HG03039 (cell line): ENCODE measurements around the gene POLA1.
A peak's percentile ranks its signal among the peaks of the same experiment; 100 is the strongest.
"Not testable (repeated sequence)": the region's sequence is repeated elsewhere in the genome, so short reads cannot be mapped to it uniquely, and the experiment has no call there.

Source experiments
- ATAC-seq: cut with Tn5 transposase; IDR thresholded peaks from one replicate; pipeline ENCODE4 v1.9.1; 2021; ENCODE audit warnings: mild to moderate bottlenecking, moderate library complexity; ENCODE audit not compliant: unreplicated experiment

The POLA1 gene, protein sequence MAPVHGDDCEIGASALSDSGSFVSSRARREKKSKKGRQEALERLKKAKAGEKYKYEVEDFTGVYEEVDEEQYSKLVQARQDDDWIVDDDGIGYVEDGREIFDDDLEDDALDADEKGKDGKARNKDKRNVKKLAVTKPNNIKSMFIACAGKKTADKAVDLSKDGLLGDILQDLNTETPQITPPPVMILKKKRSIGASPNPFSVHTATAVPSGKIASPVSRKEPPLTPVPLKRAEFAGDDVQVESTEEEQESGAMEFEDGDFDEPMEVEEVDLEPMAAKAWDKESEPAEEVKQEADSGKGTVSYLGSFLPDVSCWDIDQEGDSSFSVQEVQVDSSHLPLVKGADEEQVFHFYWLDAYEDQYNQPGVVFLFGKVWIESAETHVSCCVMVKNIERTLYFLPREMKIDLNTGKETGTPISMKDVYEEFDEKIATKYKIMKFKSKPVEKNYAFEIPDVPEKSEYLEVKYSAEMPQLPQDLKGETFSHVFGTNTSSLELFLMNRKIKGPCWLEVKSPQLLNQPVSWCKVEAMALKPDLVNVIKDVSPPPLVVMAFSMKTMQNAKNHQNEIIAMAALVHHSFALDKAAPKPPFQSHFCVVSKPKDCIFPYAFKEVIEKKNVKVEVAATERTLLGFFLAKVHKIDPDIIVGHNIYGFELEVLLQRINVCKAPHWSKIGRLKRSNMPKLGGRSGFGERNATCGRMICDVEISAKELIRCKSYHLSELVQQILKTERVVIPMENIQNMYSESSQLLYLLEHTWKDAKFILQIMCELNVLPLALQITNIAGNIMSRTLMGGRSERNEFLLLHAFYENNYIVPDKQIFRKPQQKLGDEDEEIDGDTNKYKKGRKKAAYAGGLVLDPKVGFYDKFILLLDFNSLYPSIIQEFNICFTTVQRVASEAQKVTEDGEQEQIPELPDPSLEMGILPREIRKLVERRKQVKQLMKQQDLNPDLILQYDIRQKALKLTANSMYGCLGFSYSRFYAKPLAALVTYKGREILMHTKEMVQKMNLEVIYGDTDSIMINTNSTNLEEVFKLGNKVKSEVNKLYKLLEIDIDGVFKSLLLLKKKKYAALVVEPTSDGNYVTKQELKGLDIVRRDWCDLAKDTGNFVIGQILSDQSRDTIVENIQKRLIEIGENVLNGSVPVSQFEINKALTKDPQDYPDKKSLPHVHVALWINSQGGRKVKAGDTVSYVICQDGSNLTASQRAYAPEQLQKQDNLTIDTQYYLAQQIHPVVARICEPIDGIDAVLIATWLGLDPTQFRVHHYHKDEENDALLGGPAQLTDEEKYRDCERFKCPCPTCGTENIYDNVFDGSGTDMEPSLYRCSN (N-terminal part only)

DNA sequence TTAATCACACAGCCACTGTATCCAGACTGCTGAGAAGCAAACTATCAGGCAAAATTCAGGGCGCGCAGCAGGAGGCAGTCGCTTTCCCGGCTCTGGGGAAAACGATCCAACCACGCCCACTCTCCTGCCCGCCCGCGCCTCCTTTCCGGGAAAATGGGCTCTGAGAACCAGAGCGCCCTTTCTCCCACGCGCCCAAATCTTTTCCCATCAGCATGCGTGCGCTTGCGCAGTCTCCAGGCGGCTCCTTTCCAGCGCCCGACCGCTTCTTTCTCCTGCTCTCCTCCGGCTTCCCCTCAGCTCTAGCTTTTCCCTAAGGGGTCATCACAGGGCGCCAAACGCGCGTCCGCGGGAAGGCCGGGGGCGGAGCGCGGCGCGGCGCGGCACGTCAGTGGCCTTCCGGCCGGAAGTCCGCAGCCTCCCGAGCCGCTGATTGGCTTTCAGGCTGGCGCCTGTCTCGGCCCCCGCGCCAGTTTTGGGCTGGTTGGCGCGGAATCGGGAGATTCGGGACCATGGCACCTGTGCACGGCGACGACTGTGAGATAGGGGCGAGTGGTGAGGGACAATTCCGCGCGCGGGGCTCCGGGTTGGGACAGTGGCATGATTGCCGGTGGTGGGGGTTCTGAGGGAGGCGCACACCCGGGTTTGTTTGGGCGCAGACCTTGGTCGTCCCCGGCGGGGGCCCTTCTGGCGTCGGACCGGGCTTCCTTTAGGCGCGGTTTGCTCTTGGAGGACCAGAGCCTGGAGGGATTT is at the start of gene POLA1:
Gene POLA1, plus strand, starts transcription at position 466 of the 750 bp plus-strand sequence. Its CDS starts 44 bp downstream, at position 510.
- peak; percentile 96 for ATAC-seq

DNA sequence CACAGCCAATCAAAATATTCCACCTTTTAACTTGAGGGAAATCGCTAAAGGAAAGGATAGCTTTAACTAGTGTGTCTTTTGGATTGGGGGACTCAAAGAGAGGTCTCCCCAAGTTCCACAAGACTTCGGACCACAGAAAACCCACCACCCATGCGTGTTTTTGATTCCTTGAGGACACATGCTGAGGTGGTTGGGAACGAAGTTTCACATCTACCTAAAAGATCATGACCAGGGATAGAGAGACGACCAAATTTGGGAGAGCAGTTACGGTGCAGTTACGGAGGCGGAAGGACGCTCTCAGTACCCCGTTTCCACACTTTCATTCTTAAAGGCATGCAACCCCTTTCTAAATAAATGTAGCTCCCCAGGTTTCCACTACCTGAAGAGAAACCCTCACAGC is 47.7 kb upstream of the POLA1 start:
- ATAC-seq, result no peak

DNA sequence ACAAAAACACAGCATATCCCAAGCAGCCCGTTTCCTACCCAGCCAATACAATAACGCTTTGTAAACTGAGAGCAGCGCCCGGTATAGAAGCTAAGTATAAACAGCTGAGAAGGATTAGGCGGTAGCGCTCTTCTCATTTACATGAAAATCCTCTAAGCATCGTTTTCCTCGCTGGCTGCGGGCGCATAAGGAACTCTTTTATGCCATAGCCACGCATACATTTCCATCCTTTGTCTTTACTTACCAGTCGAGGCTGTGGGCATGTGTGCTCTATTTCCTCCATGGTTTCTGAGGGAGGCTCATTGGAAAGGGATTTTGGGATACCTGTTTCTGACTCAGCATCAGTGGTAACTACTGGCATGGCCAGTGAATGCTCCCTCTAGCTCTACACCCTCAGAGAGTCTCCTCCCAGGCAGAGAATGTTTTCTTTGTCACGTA is 47.0 kb upstream of the POLA1 start:
- no peak for ATAC-seq

DNA sequence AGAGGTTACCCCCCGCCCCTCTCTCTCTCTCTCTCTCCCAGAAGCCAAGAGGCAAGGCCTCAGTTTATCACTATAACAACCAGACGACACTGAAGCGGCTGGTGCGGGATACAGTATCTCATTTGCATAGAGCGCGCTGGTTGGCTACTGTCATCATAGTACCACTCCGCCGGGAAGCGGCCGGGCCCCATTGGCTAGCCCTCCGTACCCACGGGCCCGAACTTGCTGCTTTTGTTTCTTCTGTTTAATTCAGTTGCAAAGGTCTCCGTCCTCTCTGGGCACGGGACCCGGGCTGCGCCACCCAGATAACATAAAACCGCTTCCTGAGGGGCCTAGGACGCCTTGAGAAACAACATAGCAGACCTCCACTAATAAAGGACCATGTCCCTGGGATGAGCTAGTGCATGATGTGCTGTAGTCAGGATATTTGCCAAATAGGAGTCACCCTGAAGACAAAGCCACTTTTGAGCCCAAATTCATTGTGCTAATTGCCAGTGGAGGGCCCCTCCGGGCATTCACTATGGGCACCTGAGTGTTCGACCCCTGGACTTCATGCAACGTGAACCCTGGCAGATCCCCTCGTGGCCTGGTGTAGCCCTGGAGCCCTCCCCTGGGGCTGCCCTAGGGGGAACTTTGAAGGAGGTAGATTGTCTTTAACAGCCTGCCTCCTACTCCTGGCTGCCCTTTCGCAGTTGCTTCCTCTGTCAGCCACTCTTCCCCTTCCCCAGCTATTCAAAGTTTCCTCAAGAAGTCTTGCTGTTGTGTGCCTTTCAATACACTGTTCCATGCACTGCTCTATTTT is 46.3 kb upstream of the POLA1 start, which contains the start of gene PCYT1B:
Gene PCYT1B, minus strand, starts transcription at position 91 of the 802 bp plus-strand sequence. CDS start 242 bp downstream, outside the sequence.
- ATAC-seq, result peak; percentile 87

DNA sequence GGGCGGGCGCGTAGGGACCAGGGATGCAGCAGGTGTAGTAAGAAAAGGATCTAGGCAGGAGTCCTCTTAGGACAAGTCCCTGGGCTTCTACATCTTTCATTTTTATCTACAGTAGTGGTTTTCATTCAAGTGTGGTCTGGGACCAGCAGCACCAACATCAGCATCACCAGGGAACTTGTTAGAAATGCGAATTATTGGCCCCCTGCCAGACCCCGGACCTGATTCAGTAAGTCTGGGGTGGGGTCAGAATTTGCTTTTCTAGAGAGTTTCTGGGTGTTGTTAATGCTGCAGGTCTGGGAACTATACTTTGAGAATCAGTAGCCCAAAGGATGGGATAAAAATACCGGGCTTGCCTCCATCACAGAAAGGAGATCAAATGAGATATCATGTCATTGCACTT is 45.2 kb upstream of the POLA1 start:
- ATAC-seq, result no peak

DNA sequence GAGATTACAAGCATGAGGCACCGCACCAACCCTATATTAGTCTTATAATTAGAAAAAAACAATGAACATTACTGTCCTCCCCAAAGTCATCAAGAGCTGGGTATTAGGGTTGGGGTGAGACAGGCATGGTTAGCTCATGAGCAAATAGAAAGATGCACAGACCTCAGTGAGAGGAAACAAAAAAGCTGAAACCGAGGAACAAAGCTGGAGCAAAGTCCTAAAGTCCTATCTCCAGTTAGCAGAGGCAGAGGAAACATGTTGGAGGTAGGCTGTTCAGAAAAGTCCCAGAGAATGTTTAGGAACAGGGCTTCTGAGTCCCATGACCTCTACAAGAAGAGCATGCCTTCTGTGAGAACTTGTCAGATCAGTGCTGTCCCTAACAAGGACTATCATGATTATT is 41.9 kb upstream of the POLA1 start:
- ATAC-seq, result no peak

DNA sequence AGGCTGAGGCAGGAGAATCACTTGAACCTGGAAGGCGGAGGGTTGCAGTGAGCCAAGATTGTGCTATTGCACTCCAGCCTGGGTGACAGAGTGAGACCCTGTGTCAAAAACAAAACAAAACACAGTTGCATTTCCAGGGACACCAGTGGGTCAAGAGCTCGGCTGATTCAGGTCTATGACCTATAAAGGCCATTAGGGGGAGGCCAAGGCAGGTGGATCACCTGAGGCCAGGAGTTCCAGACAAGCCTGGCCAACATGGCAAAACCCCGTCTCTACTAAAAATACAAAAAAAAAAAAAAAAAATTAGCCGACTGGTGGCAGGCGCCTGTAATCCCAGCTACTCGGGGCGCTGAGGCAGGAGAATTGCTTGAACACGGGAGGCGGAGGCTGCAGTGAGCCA is 38.0 kb upstream of the POLA1 start:
- ATAC-seq, result not testable (repeated sequence)

DNA sequence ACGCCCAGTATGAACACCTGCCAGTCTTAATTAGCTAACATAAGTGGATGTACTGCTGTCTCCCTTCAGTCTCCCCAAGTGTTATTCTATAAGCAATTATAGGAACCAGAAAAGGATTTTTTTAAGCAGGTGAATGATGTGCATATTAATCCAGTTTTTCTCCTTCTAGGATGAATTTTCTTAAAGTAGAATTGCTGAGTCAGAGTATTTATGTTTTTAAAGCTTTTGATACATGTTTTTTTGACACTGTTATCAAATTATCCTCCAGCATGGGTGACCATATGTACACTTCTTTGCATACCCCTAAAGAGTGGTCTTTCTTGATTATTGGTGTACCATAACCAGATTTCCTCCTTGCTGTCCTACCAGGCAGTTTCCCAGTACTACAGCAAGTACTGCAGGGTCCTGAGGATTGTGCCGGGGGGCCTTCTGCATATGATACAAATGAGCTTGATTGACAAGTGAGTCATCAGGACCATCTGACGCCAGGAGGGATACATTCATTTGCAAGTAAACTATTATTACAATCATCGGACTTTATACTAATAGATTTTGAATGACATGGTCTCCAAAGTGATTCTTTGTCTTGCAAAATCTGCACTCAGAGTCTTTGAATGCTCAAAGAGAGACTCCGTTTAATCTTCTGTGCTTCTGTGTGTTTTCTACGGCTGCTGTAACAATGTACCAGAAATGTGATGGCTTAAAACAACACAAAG is 35.9 kb upstream of the POLA1 start:
- ATAC-seq, result no peak

DNA sequence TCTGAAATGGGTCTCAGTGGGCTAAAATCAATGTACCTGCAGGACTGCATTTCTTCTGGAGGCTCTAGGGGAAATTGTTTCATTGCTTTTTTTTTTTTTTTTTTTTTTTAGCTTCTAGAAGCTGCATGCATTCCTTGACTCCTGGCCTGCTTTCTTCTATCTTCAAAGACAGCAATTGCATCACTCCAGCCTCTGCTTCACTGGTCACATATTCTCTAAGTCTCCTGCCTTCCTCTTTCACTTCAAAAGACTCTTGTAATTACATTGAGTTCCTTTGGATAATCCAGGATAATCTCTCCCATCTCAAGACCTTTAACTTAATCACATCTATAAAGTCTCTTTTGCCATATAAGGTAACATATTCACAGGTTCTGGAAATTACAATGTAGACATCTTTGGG is 35.3 kb upstream of the POLA1 start:
- no peak for ATAC-seq

DNA sequence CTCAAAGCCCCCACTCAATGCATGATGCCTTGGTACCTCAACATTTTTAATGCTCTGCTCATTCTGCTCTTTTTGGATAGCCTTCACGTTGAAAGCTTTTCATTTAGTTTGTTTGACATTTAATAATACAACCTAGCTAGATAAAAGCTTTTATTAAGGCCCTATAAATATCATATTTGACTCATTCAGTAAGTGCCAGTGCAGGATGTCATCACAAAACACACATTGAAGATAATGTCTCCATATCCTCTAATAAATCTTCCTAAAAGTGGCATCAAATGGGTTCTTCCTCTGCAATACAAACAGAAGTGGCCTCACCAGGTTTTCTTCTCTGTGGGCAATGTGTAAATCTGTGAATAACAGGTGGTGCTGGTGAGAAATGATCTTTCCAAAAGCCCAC is 34.6 kb upstream of the POLA1 start:
- ATAC-seq, result no peak

DNA sequence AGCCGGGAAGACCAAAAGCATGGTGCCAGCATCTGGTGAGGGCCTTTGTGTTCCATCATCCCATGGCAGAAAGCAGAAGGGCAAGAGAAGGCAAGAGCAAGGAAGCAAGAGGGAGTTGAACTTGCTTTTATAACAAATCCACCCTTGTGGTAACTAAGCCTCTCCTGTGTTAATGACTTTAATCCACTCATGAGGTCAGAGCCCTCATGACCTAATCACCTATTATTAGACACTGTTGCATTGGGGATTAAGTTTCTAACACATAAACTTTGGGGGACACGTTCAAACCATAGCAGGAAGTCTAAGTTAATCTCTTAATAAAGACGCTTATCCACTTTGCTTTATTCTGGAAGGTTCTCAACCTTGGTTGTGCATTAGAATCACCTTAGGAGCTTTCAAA is 34.1 kb upstream of the POLA1 start:
- no peak for ATAC-seq

DNA sequence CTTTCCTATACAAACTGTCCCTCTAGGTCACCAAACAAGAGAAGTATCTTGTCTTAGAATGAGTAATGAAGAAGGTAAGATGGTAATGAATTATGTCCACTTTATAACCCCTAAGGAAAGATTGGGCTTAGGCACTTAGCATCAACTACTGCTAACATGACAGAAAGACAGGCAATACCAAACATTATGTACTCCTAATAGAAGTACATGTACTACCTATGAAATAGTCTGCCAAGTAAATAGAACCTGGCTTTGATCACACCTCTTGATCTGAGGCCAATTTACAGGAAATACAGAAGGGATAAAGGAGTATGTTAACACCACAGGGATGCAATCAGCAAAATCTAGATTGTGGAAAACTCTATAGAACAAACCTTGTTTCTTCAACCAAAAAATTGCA is 32.4 kb upstream of the POLA1 start:
- no peak for ATAC-seq

DNA sequence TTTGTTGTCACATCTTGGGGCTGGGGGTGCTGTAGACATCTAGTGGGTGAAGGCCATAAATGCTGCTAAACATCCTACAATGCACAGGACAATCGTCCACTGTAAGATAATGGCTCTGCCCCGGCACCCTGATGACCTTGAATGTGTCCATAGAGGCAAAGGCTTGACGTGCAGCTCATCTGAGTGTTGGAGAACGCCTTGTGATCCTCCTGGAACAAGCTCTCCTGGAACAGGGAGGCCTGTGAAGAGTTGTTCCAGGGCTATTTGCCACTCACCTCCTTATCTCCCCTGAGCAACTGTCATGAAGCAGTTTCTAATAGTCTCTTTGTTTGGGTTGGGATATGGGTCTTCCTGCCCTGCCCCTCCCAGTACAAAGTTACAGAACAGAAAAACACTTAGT is 31.4 kb upstream of the POLA1 start:
- ATAC-seq, result no peak

DNA sequence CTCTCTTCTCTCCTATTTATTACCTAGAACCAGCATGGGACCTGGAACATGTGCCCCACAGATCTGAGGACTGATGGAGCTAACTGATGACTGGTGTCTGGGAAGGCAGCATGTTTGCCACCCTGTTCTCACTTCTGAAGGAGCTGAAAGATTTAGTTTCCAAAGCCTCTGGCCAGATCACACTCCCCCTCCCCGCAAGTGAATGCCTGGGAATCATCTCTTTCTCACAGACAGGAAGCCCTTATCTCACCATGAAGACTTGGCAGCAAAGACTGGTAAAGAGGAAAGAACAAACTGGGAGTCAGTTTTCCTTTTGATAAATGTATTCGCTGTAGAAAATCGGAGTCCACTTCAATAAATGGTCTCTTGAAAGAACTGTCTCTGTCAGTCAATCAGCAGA is 25.6 kb upstream of the POLA1 start:
- ATAC-seq, result no peak

DNA sequence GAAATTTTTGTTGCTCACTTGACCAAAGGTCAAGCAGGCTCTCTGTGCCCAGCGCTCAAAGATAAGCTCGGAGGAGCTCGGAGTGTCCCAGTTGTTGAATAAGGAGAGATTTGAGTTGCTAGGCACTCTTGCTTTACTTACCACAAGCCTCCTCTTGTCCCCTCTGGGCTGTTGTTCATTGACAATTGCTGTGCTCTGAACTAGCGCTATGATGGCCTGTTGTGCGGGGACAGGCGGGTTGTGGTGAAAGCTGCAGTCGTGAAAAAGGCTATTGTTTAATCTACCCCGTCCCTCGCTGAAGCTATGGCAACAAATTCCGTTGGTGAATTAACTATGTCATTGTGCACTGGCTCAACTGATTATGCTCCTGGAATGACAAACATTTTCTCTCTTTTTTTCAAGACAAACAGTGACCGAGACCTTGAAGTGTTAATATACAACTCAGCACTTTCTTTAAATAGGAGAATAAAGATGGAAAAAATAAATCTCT is 21.0 kb upstream of the POLA1 start:
- ATAC-seq, result no peak

DNA sequence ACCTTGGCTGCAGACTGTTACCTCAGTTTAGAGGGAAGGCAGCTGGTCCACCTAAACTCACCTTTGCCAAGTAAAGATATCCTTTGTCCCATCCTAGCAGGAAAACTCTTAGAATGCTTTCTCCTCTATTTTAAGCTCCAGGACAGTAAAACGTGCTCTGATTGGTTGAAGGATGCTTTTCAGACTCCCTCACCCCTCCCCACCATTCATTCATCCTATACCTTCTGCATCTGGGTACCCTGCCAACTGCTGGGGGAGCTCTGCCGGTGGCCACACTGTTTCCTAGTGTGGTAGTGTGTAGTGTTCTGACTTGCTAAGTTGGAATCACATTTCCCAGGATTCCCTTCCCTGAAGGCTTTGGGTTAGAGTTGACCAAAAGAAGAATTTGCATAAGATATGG is 20.3 kb upstream of the POLA1 start:
- no peak for ATAC-seq

DNA sequence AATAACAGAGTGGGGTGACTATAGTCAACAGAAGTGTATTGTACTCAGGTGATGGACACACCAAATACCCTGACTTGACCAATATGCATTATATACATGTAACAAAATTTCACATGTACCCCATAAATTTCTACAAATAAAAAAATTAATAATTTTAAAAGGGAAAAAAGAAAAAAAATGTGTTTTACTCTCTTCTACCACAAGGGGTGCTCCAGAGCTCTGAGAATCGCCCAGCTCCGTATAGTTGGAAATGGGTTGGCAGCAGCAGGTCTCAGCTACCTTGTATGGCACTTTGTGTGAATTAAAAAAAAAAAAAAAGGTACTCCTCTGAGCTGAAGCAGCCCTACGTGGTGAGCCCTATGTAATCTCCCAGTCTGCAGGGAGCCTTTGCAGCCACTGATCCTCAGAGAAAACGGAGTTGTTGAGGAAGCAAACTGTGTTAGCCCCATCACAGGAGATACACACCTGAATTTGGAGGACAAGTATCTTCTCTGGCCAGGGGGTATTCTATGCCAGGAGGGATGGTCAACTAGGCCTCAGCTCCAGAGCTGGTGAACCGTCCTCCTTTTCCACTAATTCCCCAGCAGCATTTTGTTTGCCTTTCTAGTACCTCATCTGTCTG is 17.2 kb upstream of the POLA1 start:
- ATAC-seq, result no peak
